Body of pancreas (tissue), 4 donors: ENCODE measurements around the gene NEU4. TPM values are rescaled to one million over a fixed set of nuclear protein-coding genes. Genes with fewer than 3 reads are reported as not detected.

Source experiments
- ATAC-seq: fragments of 150-250 bp; one replicate; pipeline ENCODE4 v1.9.1; 2016
- DNase-seq, 4 donors: peaks; one replicate each; pipeline ENCODE4 v3.0.0-alpha.2; 2019
- H3K27ac ChIP-seq, 4 donors: fragments of 200-600 bp; sonication (generic); 1 replicate in 3 of 4; 2 replicates in 1 of 4; pipeline versions ENCODE4 v1.5.1 to v1.6.1; 2016 to 2019; ENCODE audit warnings: mild to moderate bottlenecking in 1 of 4, mixed read lengths in 1 of 4, moderate library complexity in 1 of 4
- H3K27me3 ChIP-seq, 2 donors: fragments of 200-600 bp; sonication (generic); one replicate each; pipeline ENCODE4 v1.6.0; 2016; ENCODE audit warnings: mild to moderate bottlenecking in 1 of 2
- H3K36me3 ChIP-seq, 2 donors: fragments of 200-600 bp; sonication (generic); replicated peaks in 1 of 2; 2 replicates each; pipeline ENCODE4 v1.5.1; 2016; ENCODE audit warnings: low read depth in 2 of 2; ENCODE audit not compliant: insufficient read depth in 1 of 2
- H3K4me1 ChIP-seq: fragments of 200-600 bp; sonication (generic); one replicate; pipeline ENCODE4 v1.6.0; 2016
- H3K4me3 ChIP-seq, 2 donors: fragments of 200-600 bp; sonication (generic); 1 replicate in 1 of 2; 2 replicates in 1 of 2; pipeline ENCODE4 v1.5.1; 2016 to 2019
- H3K9me3 ChIP-seq, 3 donors: fragments of 200-600 bp; sonication (generic); 1 replicate in 2 of 3; 2 replicates in 1 of 3; pipeline ENCODE4 v1.5.1; 2016
- CTCF ChIP-seq, 7 experiments: fragments of 450-650 bp in 4 of 7; fragments of 200-600 bp in 3 of 7; sonication (generic) in 3 of 7; IDR thresholded peaks; one replicate each; pipeline ENCODE4 v1.5.1; 2016 to 2019; ENCODE audit warnings: antibody characterized with exemption in 7 of 7
- POLR2A ChIP-seq, 3 donors: fragments of 450-650 bp; IDR thresholded peaks; one replicate each; pipeline ENCODE4 v1.6.1; 2016; ENCODE audit warnings: antibody characterized with exemption in 3 of 3, mild to moderate bottlenecking in 2 of 3
- WGBS, 2 donors: methylation state at CpG; one replicate each; pipeline ENCODE4 v1.1.5; 2017; 5-methylcytosine and 5-hydroxymethylcytosine counted together
- intact Hi-C: fragments of 100-400 bp; cut with DNase I; formaldehyde crosslinking; loops from one replicate; pipeline ENCODE4 v1.15.1; 2023
- total RNA-seq, 2 donors: library from RNA; depleted of rRNA; stranded (reverse); fragments of >200 nt; gene quantifications; one replicate each; pipeline ENCODE4 v1.1.0, GENCODE V29; 2016

The NEU4 gene
- total RNA-seq, 2 donors from 2014 or later, result not detected

DNA sequence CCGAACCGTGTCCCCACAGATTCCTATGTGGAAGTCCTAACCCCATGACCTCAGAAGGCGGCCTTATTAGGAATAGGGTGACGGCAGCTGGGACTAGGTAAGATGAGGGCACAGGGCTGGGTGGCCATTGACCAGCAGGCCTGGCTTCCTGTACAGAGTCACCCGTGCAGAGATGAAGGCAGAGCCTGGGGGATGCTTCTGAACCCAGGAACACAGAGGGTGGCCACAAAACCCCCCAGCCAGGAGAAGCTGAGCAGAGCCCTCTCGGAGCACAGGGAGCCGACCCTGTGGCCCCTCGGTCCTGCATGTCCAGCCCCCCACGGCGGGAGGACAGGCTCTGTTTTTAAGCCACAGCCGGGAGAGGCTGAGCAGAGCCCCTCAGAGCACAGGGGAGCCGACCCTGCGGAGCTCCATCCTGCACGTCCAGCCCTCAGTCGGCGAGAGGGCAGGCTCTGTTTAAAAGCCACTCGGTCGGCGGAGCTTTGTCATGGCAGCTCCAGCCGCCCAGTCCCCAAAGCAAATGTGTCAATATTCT is 47.0 kb downstream of the NEU4 start:
- H3K9me3 ChIP-seq, result no peaks in the 10 kb centered on the region
- no peak overlapping the region for H3K27ac ChIP-seq
- WGBS, 2 donors, result 72 to 74% methylated on average over 12 to 20 of the region's 20 CpGs
- H3K4me3 ChIP-seq, result no peak overlapping the region
- H3K27me3 ChIP-seq, result no peaks in the 10 kb centered on the region
- DNase-seq (no peak), ATAC-seq (no peak)
- H3K36me3 ChIP-seq, result no peaks in the 10 kb centered on the region
- H3K4me1 ChIP-seq, result peaks cover 8% of the 10 kb centered on the region
- intact Hi-C loops, result no loop called here
- TF ChIP-seq POLR2A (IDR thresholded peaks at IDR 0.05), result no peak
- no peak for TF ChIP-seq CTCF (IDR thresholded peaks at IDR 0.05)

DNA sequence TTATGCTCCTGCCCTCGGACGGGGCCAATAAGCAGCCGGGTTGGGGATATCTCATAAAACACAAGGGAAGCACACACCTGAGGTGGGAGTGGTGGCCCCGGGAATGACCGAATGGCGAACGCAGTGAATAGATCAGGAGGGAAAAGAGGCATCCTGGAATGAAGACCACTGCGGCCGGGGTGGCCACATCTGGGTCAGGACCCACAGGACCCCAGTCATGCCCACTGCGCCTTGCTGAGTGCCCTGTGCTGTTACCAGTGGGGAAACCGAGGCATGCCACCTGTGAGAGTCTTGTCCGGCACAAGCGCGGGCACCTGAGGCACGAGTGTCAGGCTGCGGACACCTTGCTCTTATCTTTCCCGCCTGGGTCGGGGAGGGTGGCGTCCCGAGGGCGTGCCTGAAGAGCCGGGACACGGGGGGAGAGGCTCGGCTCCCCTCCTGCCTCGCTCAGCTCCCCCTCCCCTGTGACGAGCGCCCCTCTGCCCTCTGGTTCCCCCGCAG is 48.1 kb downstream of the NEU4 start:
- Histone ChIP-seq H3K36me3 (no peaks in the 10 kb centered on the region), H3K4me1 (peaks cover 8% of the 10 kb centered on the region), H3K27ac (no peak overlapping the region), H3K27me3 (no peaks in the 10 kb centered on the region), H3K9me3 (no peaks in the 10 kb centered on the region), H3K4me3 (no peak overlapping the region)
- no peak for TF ChIP-seq CTCF (IDR thresholded peaks at IDR 0.05)
- no peak for TF ChIP-seq POLR2A (IDR thresholded peaks at IDR 0.05)
- 73 to 75% methylated on average over 18 to 28 of the region's 28 CpGs for WGBS, 2 donors
- ATAC-seq (no peak), DNase-seq (no peak)
- intact Hi-C loops, result no loop called here

- no peak for TF ChIP-seq CTCF (IDR thresholded peaks at IDR 0.05)
- TF ChIP-seq POLR2A (IDR thresholded peaks at IDR 0.05), result no peak
- Histone ChIP-seq H3K36me3 (no peaks in the 10 kb centered on the region), H3K4me3 (no peak overlapping the region), H3K27ac (no peak overlapping the region), H3K27me3 (no peaks in the 10 kb centered on the region), H3K4me1 (peaks cover 8% of the 10 kb centered on the region), H3K9me3 (no peaks in the 10 kb centered on the region)
- DNase-seq (peak in 1 of 4 donors; percentile 9), ATAC-seq (no peak)
- intact Hi-C loops, result no loop called here
- WGBS, 2 donors, result 73 to 90% methylated on average over 3 to 15 of the region's 18 CpGs
These were observed 48.7 kb downstream of the NEU4 start for GRCh38 chr2:241857572-241858121.

- intact Hi-C loops, result no loop called here
- DNase-seq (peak in 2 of 4 donors; percentile 45 to 46), ATAC-seq (peak; percentile 30)
- H3K36me3 ChIP-seq, result no peaks in the 10 kb centered on the region
- peaks cover 0 to 6% of the 10 kb centered on the region in 2 donors for H3K27me3 ChIP-seq
- H3K27ac ChIP-seq, result peak within 1 kb of the TSS in 2 of 4 donors; percentile 34
- 49 to 70% methylated on average over 17 to 26 of the region's 28 CpGs for WGBS, 2 donors
- TF ChIP-seq CTCF (IDR thresholded peaks at IDR 0.05) (no peak), POLR2A (IDR thresholded peaks at IDR 0.05) (peak in 1 of 3 donors; percentile 19)
- H3K9me3 ChIP-seq, result no peaks in the 10 kb centered on the region
- H3K4me1 ChIP-seq, result peaks cover 8% of the 10 kb centered on the region
- H3K4me3 ChIP-seq, result no peak within 1 kb of the TSS
These were observed 49.4 kb downstream of the NEU4 start, which contains the start of gene PDCD1 for GRCh38 chr2:241858206-241859016. Gene PDCD1 (minus strand): TSS chr2:241858894. CDS start chr2:241858838, 56 bp downstream.
